ENCODE results near the gene CTBP1.
"Not testable (repeated sequence)": the region's sequence is repeated elsewhere in the genome, so short reads cannot be mapped to it uniquely, and the experiment has no call there.

Gene CTBP1

GRCh38 chr4:1237261-1237660 is 11.7 kb downstream of the CTBP1 start:
- FAIRE-seq, result not testable (repeated sequence)

- not testable (repeated sequence) for FAIRE-seq
Observed at GRCh38 chr4:1236836-1237235, 12.1 kb downstream of the CTBP1 start.

GRCh38 chr4:1236103-1236641 is 12.8 kb downstream of the CTBP1 start:
- FAIRE-seq, result no peak

- FAIRE-seq, result no peak
Observed at GRCh38 chr4:1235381-1236102, 13.4 kb downstream of the CTBP1 start.

- no peak for FAIRE-seq
Observed at GRCh38 chr4:1234811-1235292, 14.1 kb downstream of the CTBP1 start.

- no peak for FAIRE-seq
Observed at GRCh38 chr4:1234309-1234695, 14.6 kb downstream of the CTBP1 start.

GRCh38 chr4:1233641-1234308 is 15.2 kb downstream of the CTBP1 start:
- FAIRE-seq, result no peak

- FAIRE-seq, result no peak
Observed at GRCh38 chr4:1232661-1233621, 16.0 kb downstream of the CTBP1 start.

- no peak for FAIRE-seq
Observed at GRCh38 chr4:1231637-1232360, 17.1 kb downstream of the CTBP1 start.

- no peak for FAIRE-seq
Observed at GRCh38 chr4:1230971-1231636, 17.8 kb downstream of the CTBP1 start.

- FAIRE-seq, result no peak
Observed at GRCh38 chr4:1230316-1230715, 18.6 kb downstream of the CTBP1 start.

- no peak for FAIRE-seq
Observed at GRCh38 chr4:1229117-1229849, 19.6 kb downstream of the CTBP1 start.

- FAIRE-seq, result no peak
Observed at GRCh38 chr4:1227816-1228215, 21.1 kb downstream of the CTBP1 start.

- no peak for FAIRE-seq
Observed at GRCh38 chr4:1226598-1226997, 22.3 kb downstream of the CTBP1 start.

GRCh38 chr4:1226144-1226481 is 22.8 kb downstream of the CTBP1 start:
- no peak for FAIRE-seq

GRCh38 chr4:1225272-1226143 is 23.4 kb downstream of the CTBP1 start:
- FAIRE-seq, result no peak

- no peak for FAIRE-seq
Observed at GRCh38 chr4:1223841-1224809, 24.8 kb downstream of the CTBP1 start.

GRCh38 chr4:1222938-1223690 is 25.8 kb downstream of the CTBP1 start:
- no peak for FAIRE-seq
